HG02588 (cell line): ENCODE measurements around the gene TMEM132E.

ENCODE experiments used
- ATAC-seq: cut with Tn5 transposase; IDR thresholded peaks from one replicate; pipeline ENCODE4 v1.9.1; 2021; ENCODE audit warnings: mild to moderate bottlenecking, moderate library complexity; ENCODE audit not compliant: unreplicated experiment

Gene TMEM132E

DNA sequence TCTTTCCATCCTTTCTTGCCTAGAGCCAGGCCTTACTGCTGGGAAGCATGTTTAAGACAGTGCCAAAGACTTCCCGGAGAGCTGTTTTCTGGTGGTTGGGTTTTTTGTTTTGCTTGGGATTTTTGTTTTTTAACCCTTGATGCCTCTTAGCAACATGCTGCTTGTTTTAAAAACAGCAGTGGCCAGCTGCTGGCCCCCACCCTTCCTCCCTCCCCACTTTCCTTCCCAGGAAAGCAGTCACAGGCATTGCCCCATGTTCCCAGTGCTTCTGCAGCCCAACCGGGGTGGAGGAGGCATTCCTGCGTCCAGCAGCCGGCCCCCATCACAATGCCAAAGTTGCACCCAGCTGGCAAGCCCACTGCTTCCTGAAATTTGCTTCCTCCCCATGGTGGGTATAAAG, 12.6 kb downstream of the TMEM132E start:
- no peak for ATAC-seq

- ATAC-seq, result no peak
Measured at GRCh38 chr17:34596920-34597319, 17.5 kb downstream of the TMEM132E start.

GRCh38 chr17:34598161-34598776, 18.9 kb downstream of the TMEM132E start:
- ATAC-seq, result no peak

DNA sequence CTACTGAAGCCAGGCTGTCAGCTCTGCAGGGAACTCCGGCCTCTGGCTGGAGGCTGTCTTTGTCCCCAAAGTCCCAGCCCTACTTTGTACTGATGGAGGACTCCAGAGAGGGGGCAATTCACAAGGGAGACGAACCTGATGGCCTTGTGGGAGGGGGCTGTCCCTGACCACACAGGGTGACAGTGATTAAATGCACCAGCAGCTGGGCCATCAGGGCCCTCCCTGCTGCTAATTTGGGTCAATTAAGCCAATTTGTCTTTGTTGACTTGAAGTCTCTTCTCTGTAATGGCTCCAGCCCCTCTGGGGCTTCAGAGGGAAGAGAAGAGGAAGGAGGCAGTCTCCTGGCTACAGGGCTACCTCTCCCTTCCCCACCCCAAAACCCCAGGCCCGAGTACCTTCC, 22.0 kb downstream of the TMEM132E start:
- ATAC-seq, result no peak

GRCh38 chr17:34603974-34604373, 24.6 kb downstream of the TMEM132E start:
- no peak for ATAC-seq

DNA sequence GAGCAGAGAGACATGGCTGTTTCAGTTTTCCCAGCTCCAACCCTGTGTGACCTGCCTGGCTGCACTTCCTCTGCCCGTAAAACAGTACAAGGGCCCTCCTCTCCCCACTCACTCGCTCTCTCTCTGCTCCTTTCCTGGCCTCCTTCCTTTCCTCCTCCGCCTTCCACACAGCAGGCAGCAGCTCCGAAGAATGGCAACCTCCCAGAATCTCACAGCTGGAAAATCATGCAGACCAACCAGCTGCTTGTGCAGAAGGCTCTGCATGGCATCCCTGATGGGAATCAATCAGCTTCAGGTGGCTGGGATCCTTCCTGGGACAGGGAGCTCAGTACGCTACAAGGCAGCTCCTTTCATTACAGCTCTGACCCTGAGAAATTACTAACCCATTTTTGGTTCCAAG, 27.4 kb downstream of the TMEM132E start:
- no peak for ATAC-seq

DNA sequence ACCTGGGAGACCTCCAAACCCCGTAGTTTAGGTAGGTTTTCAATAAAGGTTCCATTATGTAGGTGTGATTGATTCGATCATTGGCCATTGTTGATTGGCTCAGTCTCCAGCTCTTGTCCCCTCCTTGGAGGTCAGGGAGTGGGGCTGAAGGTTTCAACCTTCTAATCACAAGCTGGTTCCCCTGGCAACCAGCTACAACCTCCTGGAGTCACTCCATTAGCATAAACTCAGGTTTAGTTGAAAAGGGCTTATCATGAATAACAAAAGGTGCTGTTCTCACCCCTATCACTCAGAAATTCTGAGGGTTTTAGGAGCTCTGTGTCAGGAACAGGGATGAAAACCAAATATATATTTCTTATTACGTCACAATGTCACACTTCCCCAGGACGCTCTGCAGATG, 28.5 kb downstream of the TMEM132E start:
- ATAC-seq, result no peak

- ATAC-seq, result no peak
Measured at GRCh38 chr17:34609210-34609609, 29.8 kb downstream of the TMEM132E start.

GRCh38 chr17:34610039-34610438, 30.7 kb downstream of the TMEM132E start:
- no peak for ATAC-seq

- ATAC-seq, result no peak
Measured at GRCh38 chr17:34610506-34610905, 31.1 kb downstream of the TMEM132E start.

GRCh38 chr17:34613064-34614019, 34.0 kb downstream of the TMEM132E start:
- no peak for ATAC-seq

DNA sequence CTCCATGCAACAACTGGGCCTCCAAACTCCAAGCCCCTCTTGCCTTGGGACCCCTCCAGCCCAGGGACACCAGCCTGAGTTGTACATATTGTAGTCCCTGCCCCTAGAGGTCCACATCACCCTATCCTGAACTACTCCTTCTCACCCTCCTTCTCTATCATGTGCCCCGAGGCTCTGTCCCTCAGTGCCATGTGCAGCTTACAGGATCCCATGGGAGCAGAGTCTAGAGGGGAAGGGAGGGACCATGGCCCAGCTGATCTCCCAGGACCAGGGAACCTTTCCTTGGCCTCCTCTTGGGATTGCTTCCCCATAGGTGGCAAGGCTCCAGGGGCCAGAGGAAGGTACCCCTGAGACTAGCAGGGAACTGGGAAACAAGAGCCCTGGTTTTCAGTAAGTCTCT, 35.3 kb downstream of the TMEM132E start:
- ATAC-seq, result no peak

DNA sequence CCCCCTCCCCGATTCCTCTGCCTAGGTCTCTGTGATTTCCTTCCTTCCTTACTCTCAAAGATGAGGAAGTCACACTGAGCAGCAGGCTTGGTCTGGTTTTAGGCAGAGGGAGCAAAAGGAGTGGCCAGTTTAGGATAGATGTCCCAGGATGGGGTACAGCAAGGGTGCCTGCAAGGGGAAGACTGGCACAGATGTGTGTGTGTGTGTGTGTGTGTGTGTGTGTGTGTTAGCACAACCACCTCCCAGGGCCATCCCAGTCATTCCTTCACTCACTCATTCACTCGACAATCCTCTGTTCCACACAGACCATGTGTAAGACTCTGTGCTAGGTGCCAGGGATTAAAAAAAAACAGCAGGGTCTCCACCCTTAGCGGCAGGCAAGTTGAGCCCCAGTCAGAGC, 35.9 kb downstream of the TMEM132E start:
- no peak for ATAC-seq

DNA sequence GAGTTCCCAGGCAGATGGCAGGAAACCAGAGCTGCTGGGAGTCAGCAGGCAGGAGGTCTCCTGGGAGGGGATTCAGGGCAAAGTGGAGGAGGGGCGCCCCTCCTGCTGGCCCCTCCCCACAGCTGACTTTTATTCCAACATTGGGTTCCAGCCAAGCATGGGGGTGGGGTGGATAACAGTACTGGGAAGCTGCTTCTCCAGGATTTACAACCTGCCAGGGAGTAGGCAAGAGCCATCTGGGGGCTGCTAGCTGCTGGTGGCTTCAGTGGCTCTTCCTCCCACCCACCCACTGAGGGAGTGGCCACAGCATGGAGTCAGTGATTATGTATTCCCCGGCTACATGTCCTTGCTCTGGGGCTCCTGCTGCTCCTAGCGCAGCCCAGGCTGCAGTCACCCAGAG, 36.8 kb downstream of the TMEM132E start:
- no peak for ATAC-seq

DNA sequence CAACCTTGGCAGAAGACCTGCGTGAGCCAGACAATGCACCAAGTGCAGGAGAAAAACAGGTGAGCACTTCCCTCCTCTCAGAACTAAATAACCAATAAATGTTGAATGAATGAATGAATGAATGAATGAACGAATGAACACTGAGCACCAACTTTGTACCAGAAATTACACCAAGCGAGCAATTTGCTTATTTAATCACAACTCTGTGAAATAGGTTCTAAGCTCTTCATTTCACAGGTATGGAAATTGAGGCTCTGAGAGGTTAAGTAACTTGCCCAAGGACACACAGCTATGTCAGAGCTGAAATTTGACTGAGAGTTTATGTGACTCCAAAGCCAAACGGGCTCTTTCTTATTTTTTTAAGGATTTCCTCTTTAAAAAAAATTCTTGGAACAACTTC, 38.0 kb downstream of the TMEM132E start:
- ATAC-seq, result no peak

DNA sequence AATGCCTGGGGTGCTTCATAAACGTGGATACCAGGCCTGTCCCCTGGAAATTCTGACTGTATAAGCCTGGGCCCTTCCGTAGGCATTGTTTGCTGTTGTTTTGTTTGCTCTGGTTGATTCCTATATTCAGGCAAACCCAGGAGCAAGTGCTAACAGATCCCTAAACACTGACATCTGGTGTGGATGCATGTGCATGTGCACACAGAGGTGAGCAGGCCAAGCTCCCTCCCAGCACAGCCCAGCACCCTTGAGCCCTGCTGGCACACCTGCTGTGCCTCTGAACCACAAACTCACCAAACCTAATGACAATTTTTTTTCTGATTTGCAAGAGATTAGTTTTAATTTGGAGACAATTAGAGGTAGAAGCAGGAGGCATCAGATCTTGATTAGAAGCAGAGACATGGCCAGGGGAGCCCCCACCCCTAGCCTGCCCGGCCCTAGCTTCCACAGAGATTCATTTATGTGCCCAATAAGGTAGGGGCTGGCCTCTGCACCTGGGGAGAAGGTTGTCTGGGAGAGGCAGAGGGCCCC, 40.4 kb downstream of the TMEM132E start:
- no peak for ATAC-seq

DNA sequence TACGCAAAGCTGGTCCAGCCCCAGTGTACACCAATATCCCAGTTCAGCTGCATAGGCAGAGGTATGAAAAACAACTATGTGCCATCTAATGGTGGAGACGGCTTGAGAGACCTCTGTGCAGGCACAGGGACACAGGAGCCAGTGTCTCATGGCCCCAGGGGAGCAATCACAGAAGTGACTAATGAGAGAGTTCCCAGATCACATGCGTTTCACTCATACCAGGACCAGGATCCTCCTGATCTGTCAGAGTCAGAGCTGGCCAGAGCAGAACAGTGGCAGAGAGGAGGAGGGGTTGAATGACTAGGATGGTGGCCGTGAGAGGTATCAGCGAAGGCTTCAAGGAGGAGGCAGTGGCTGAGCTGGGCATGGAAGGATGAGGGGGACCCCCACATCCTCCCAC, 41.1 kb downstream of the TMEM132E start:
- no peak for ATAC-seq

DNA sequence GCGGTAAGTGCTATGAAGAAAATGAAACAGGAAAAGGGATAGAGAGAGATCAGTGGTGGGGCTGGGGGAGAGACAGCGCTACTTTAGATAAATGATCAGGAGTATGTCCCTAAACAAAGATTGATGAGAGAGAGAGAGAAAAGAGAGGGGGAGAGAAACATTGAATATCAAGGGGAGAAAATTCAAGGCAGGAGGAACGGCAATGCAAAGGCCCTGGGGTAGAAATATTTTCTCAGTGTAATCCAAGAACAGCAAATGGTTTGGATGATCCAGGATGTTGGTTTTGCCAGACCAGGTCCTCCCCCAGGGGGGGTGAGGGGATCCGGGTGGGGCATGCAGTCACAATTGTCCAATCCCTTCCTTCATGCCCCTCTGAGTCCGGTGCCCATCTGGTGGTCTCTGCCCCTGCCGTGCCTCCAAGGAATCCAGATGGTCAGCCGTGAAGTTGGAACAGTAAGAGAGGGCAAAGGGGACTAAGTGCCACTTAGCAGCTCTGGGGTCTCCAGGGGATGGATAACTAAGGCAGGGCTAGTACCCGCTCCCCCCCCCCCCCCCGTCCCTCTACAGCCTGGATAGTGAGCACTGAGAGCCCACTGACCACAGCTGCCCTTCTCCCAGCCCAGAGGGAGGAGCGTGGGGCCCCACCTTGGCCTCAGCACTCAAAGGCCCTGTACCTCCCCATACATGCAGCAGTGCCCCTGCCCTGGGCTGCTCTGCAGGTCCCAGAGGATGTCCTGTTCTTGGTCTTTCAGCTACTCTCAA, 43.7 kb downstream of the TMEM132E start:
- no peak for ATAC-seq

GRCh38 chr17:34623856-34624766, 44.7 kb downstream of the TMEM132E start:
- ATAC-seq, result no peak

DNA sequence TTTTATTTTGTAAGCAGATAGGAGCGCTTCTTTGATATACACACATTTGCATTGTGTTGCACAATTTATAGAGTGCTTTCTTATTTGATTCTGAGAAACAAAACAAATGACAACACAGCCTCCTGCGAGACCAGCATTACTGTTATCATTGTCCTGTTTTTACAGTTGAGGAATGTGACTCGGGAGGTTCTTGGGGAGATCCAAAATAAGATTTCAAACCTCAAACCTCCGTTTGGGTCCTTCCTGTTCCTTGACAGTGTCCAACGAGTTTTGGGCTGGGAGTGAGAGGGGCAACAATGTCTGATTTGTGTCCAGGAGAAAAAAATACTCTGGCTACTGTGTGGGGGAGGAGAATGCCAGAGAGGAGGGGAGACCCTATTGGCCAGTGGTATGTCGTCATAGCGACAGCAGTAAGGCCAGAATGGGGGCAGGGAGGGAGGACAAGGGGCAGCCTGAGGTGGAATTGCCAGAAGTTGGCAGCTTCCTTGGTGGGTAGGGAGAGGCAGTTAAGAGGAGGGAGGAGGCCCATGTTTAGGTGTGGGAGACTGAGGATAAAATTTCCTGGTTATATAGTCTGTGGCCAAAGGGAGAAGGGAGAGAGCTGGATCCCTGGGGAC, 45.5 kb downstream of the TMEM132E start:
- ATAC-seq, result no peak
